Esophagus squamous epithelium (tissue), 5 donors: ENCODE measurements around the gene FAAP20. TPM values are rescaled to one million over a fixed set of nuclear protein-coding genes. Genes with fewer than 3 reads are reported as not detected.

ENCODE experiments used
- DNase-seq: peaks from one replicate; lab custom pipeline; 2025; lab: John Stamatoyannopoulos, UW
- H3K27ac ChIP-seq, 4 donors: fragments of 200-600 bp; sonication (generic); one replicate each; pipeline ENCODE4 v1.5.1; 2016 to 2019; ENCODE audit warnings: mild to moderate bottlenecking in 1 of 4
- H3K27me3 ChIP-seq, 4 donors: fragments of 200-600 bp; sonication (generic); 1 replicate in 3 of 4; 2 replicates in 1 of 4; pipeline versions ENCODE4 v1.5.1 to v1.6.0; 2017 to 2021; ENCODE audit warnings: antibody characterized with exemption in 1 of 4
- H3K36me3 ChIP-seq, 3 donors: fragments of 200-600 bp; sonication (generic); one replicate each; pipeline ENCODE4 v1.5.1; 2016 to 2019
- H3K4me1 ChIP-seq, 3 donors: fragments of 200-600 bp; sonication (generic); one replicate each; pipeline ENCODE4 v1.5.1; 2017 to 2019
- H3K4me3 ChIP-seq, 4 donors: fragments of 200-600 bp; sonication (generic); 1 replicate in 3 of 4; 2 replicates in 1 of 4; pipeline ENCODE4 v1.5.1; 2016 to 2019; ENCODE audit warnings: mild to moderate bottlenecking in 2 of 4, moderate library complexity in 1 of 4
- H3K9me3 ChIP-seq, 3 donors: fragments of 200-600 bp; sonication (generic); one replicate each; pipeline ENCODE4 v1.5.1; 2016 to 2019
- POLR2A ChIP-seq, 4 donors: fragments of 450-650 bp; IDR thresholded peaks; one replicate each; pipeline ENCODE4 v1.6.1; 2017; ENCODE audit warnings: antibody characterized with exemption in 4 of 4, mild to moderate bottlenecking in 4 of 4, moderate library complexity in 3 of 4
- WGBS, 2 donors: methylation state at CpG; one replicate each; pipeline ENCODE4 v1.1.5; 2018; 5-methylcytosine and 5-hydroxymethylcytosine counted together
- intact Hi-C: fragments of 100-400 bp; cut with DNase I; formaldehyde crosslinking; loops from one replicate; pipeline ENCODE4 v1.15.0; 2022
- total RNA-seq, 4 donors: library from RNA; depleted of rRNA; stranded (reverse); fragments of >200 nt; gene quantifications; one replicate each; pipeline ENCODE4 v1.1.0, GENCODE V29; 2016
- TF ChIP-seq, protein P1 (sequence below), 6 experiments: fragments of 450-650 bp in 4 of 6; fragments of 200-600 bp in 2 of 6; sonication (generic) in 2 of 6; IDR thresholded peaks; one replicate each; pipeline ENCODE4 v1.5.1; 2016 to 2019; ENCODE audit warnings: antibody characterized with exemption in 6 of 6, mild to moderate bottlenecking in 4 of 6, moderate library complexity in 4 of 6
- donor health status: DM: yes; HTN: yes; CAD: no.

The FAAP20 gene
- total RNA-seq, 4 donors from 2014 or later, result 8.6 to 22.5 (median 18.1) TPM

DNA sequence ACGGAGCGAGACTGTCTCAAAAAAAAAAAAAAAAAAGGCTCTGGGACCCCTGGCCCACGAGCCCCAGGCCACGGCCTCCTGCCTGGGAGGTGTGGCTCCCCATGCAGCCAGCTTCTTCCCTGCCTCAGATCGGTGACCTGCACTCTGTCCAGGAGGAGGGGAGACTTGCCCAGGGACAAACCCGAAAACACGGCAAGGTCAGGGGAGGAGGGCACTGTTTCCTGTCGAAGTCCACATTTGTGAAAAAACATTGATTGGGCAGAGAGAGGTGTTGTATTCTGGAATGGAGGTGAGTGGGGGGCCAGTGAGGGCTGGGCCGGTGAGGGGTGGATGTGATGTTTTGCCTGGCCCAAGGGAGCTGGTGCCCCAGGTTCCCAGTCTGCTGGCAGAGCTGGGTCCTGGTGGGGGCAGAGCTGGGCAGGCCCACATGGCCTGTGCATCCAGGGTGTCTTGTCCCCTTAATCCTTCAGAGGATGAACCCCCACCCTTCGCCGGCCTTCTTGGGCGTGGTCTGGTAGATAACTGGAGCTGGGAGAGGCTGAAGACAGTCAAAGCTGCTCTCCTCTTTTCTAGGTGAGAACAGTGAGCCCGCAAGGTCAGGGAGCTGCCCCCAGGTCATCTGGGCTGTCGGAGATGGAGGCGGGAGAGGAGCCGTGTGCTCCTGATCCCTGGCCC, 12.4 kb upstream of the FAAP20 start:
- no peaks in the 10 kb centered on the region for H3K9me3 ChIP-seq
- intact Hi-C loops, result no loop called here
- H3K36me3 ChIP-seq, result no peaks in the 10 kb centered on the region
- peak overlapping the region in 2 of 4 donors; percentile 9 to 44 for H3K4me3 ChIP-seq
- DNase-seq, result no peak
- peaks cover 52 to 85% (median 69%) of the 10 kb centered on the region in 3 donors for H3K4me1 ChIP-seq
- peak overlapping the region; percentile 72 to 93 (median 90) for H3K27ac ChIP-seq
- H3K27me3 ChIP-seq, result no peaks in the 10 kb centered on the region
- WGBS, 2 donors, result 69 to 71% methylated on average over 7 to 10 of the region's 16 CpGs
- TF ChIP-seq POLR2A (IDR thresholded peaks at IDR 0.05), result no peak
- TF ChIP-seq, protein P1, sequence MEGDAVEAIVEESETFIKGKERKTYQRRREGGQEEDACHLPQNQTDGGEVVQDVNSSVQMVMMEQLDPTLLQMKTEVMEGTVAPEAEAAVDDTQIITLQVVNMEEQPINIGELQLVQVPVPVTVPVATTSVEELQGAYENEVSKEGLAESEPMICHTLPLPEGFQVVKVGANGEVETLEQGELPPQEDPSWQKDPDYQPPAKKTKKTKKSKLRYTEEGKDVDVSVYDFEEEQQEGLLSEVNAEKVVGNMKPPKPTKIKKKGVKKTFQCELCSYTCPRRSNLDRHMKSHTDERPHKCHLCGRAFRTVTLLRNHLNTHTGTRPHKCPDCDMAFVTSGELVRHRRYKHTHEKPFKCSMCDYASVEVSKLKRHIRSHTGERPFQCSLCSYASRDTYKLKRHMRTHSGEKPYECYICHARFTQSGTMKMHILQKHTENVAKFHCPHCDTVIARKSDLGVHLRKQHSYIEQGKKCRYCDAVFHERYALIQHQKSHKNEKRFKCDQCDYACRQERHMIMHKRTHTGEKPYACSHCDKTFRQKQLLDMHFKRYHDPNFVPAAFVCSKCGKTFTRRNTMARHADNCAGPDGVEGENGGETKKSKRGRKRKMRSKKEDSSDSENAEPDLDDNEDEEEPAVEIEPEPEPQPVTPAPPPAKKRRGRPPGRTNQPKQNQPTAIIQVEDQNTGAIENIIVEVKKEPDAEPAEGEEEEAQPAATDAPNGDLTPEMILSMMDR (IDR thresholded peaks at IDR 0.05), result no peak

DNA sequence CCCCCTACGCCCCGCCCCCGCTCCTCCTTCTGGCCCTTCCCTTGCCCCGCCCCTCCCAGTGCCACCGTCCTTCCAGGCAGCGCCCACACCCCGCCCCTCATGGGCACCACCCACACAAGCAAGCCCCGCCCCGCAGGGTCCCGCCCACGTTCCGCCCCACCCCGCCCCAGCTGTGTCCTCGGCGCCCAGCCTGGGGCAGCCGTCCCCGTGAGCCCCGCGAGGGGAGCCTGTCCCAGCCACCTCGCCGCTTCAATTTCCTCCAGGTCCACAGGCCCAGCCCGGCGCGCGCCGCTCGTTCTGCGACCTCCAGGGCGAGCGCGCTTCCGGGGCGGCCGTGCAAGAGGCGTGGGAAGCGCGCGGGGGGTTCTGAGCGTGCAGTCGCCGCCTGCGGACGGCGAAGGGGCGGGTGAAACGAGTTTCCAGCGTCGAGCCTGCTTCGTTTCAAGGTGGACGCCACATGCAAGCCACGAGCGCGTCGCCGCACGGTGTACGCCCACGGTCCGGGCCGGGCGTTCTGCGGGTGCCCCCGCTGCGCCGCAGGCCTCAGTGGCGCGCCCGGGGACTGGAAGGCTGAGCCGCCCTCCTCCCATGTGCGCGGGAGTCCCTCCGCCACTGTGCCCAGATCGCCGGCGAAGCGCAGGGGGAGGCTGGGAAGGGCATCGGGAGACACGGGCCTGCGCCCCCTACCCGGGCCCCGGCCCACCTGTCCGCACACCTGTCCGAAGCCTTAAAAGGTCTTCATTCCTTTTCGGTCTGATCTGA, 10.8 kb upstream of the FAAP20 start:
- 27% methylated on average over 2 of the region's 84 CpGs; no CpG with 5 or more reads in 1 of the 2 donors for WGBS, 2 donors
- Histone ChIP-seq H3K36me3 (no peaks in the 10 kb centered on the region), H3K27ac (peak overlapping the region; percentile 73 to 91 (median 90)), H3K27me3 (no peaks in the 10 kb centered on the region), H3K9me3 (no peaks in the 10 kb centered on the region), H3K4me3 (peak overlapping the region; percentile 30 to 68 (median 52)), H3K4me1 (peaks cover 44 to 83% (median 64%) of the 10 kb centered on the region in 3 donors)
- TF ChIP-seq, protein P1 (IDR thresholded peaks at IDR 0.05), result peak in 2 of 6 experiments; percentile 6 to 15
- peak in 2 of 4 donors; percentile 29 to 63 for TF ChIP-seq POLR2A (IDR thresholded peaks at IDR 0.05)
- intact Hi-C loops, result no loop called here
- DNase-seq, result peak; percentile 92

DNA sequence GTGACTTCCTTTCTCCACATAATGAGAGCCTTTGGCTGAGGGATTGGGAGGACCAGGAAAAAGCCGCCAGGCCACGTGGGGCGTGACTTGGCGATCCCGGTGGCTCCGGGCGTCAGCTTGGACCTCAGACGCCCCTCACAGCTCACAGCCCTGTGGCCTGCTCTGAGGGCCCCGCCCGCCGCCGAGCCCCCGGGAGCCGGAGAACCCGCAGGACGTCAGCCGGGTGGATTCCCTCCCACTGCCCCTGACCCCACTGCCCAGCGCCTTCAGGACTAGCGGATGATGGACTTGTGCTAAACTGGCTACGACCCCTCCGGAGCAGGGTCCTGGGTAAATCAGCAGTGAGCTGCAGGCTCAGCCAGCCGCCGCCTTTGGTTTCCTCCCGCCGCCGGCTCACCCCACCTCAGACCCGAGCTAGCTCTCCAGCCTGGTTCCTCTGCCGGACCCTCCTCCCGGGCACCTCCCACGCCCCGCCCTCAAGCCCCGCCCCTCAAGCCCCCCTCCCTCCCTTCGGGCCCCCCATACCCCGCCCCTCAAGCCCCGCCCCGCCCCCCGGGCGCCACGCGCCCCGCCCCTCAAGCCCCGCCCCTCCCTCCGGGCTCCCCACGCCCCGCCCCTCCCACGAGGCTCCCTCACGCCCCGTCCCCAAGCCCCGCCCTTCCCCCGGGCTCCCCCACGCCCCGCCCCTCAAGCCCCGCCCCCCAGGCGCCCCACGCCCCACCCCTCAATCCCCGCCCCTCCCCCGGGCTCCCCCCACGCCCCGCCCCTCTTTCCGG, 10.0 kb upstream of the FAAP20 start:
- TF ChIP-seq, protein P1 (IDR thresholded peaks at IDR 0.05), result no peak
- peak in 2 of 4 donors; percentile 35 to 50 for TF ChIP-seq POLR2A (IDR thresholded peaks at IDR 0.05)
- Histone ChIP-seq H3K36me3 (no peaks in the 10 kb centered on the region), H3K27ac (peak overlapping the region; percentile 51 to 96 (median 86)), H3K27me3 (no peaks in the 10 kb centered on the region), H3K4me3 (peak overlapping the region; percentile 14 to 73 (median 50)), H3K9me3 (no peaks in the 10 kb centered on the region), H3K4me1 (peaks cover 46 to 83% (median 64%) of the 10 kb centered on the region in 3 donors)
- DNase-seq, result no peak
- intact Hi-C loops, result no loop called here
- WGBS, 2 donors, result 0 to 9% methylated on average over 5 to 12 of the region's 60 CpGs

DNA sequence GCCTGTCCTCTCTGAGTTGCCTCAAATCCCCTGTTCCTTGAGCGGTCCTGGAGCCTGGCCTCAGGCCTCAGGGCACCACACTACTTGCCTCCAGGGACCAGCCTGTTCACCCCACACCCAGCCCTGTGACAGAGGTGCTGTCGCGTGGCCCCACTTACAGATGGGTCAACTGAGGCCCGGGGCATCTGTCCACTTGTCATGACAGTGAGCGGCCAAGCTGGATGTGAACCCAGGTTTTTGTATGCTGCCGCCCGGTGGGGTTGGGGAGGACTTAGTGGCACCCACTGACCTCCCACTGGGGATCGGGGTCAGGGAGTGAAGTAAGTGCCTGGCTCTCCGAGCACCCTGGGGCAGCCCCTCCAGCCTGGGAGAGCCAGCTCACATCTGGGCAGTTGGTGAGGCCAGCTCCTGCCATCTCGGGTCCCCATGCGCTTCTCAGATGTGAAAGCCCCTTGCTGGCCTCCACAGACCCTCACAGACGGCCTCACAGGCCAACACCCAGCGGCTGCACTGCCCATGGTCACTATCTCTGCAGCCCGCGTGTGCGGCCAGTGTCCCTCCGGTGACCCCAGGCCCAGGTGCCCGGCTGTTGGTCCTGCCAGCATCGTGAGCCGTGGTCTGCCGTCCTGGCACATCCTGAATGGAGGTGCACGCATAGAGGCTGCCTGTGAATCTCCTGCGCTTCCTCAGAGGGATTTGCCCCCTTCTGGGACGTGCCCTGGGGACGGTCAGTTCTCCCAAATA, 9.3 kb upstream of the FAAP20 start:
- Histone ChIP-seq H3K27me3 (no peaks in the 10 kb centered on the region), H3K4me1 (peaks cover 46 to 83% (median 60%) of the 10 kb centered on the region in 3 donors), H3K9me3 (no peaks in the 10 kb centered on the region), H3K27ac (peak overlapping the region; percentile 51 to 96 (median 86)), H3K4me3 (peak overlapping the region in 3 of 4 donors; percentile 44 to 73 (median 56)), H3K36me3 (no peaks in the 10 kb centered on the region)
- intact Hi-C loops, result no loop called here
- TF ChIP-seq POLR2A (IDR thresholded peaks at IDR 0.05), result no peak
- TF ChIP-seq, protein P1 (IDR thresholded peaks at IDR 0.05), result no peak
- DNase-seq, result no peak
- 67 to 74% methylated on average over 8 to 11 of the region's 25 CpGs for WGBS, 2 donors
